SKM-1 (cell line): ENCODE measurements around the gene ATXN7L2.

ENCODE experiments used
- DNase-seq: peaks from one replicate; lab custom pipeline; 2025; ENCODE audit not compliant: unreplicated experiment; lab: John Stamatoyannopoulos, UW

ATXN7L2 gene

GRCh38 chr1:109541102-109541501, 57.4 kb downstream of the ATXN7L2 start:
- no peak for DNase-seq
